Left ventricle myocardium inferior (tissue), 1 donor: Measurements from ENCODE around the gene SNAPC2. TPM values are rescaled to one million over a fixed set of nuclear protein-coding genes. Genes with fewer than 3 reads are reported as not detected.

Experiments
- DNase-seq: peaks from one replicate; pipeline ENCODE4 v3.0.0-alpha.2; 2020
- H3K27ac ChIP-seq: fragments of 200-600 bp; replicated peaks from 2 replicates; pipeline ENCODE4 v1.8.0; 2021
- H3K27me3 ChIP-seq: fragments of 200-600 bp; 2 replicates; pipeline ENCODE4 v1.8.0; 2021; ENCODE audit warnings: low read depth
- H3K36me3 ChIP-seq: fragments of 200-600 bp; 2 replicates; pipeline ENCODE4 v1.8.0; 2021
- H3K4me1 ChIP-seq: fragments of 200-600 bp; 2 replicates; pipeline ENCODE4 v1.8.0; 2021
- H3K4me3 ChIP-seq: fragments of 200-600 bp; 2 replicates; pipeline ENCODE4 v1.8.0; 2021; ENCODE audit warnings: mild to moderate bottlenecking, moderate library complexity
- H3K9me3 ChIP-seq: fragments of 200-600 bp; replicated peaks from 2 replicates; pipeline ENCODE4 v1.8.0; 2021
- intact Hi-C: fragments of 100-400 bp; cut with micrococcal nuclease; formaldehyde crosslinking; loops from one replicate; pipeline ENCODE4 v1.11.0; 2022
- total RNA-seq: library from RNA; stranded (reverse); fragmentation: NEBNext Ultra II Directional; extraction: Animal tissue kit (Norgen Biotek cat#: 25700); gene quantifications from one replicate; pipeline ENCODE4 v1.2.1, GENCODE V29; 2021
- TF ChIP-seq, protein P1 (sequence below): fragments of 200-600 bp; IDR thresholded peaks from 2 replicates; pipeline ENCODE4 v1.8.0; 2021; ENCODE audit warnings: antibody characterized with exemption, mild to moderate bottlenecking, borderline replicate concordance
- donor health status: DM: no; HTN: yes; CAD: no; lungs with severe emphysema.

SNAPC2 gene
- total RNA-seq, 1 donor from 2014 or later, result 9.8 TPM

DNA sequence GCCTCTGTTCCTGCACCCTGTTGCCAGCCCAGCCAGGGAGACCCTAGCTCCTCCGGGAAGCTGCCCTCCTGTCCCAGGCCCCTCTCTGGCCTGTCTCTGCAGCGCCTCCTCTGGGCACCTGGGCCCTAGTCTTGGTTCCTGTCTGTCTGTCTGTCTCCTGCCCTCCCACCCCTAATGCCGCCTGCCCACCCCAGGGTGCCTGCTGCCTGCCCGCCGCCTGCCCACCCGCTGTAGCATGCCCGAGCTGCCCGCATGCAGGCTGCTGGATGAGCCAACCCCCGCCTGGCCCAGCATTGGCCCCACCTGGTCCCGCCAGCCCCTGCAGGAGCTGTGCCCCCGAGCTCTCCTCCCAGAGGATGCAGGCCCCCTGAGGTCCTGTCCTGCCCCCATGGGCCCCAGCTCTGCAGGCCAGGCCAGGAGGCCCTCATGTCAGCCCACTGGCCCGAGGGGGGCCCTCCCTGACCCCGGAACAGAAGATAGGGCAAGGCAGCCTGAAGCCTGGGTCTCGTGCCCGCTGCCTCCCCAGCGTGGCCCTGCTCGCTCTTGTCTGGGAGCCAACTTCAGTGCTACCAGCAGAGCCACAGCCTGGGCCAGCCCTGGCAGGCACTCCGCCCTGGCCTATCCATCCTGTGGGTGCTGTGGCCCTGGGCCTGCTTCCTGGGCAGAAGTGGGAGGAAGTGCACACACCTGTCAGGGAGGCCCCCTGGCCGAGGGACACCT, 11.2 kb upstream of the SNAPC2 start:
- intact Hi-C loops, result no loop called here
- Histone ChIP-seq H3K9me3 (no peaks in the 10 kb centered on the region), H3K27me3 (no peaks in the 10 kb centered on the region), H3K4me1 (peaks cover 46% of the 10 kb centered on the region), H3K4me3 (no peak overlapping the region), H3K36me3 (peaks cover 64% of the 10 kb centered on the region), H3K27ac (peak overlapping the region; percentile 23)
- TF ChIP-seq, protein P1, sequence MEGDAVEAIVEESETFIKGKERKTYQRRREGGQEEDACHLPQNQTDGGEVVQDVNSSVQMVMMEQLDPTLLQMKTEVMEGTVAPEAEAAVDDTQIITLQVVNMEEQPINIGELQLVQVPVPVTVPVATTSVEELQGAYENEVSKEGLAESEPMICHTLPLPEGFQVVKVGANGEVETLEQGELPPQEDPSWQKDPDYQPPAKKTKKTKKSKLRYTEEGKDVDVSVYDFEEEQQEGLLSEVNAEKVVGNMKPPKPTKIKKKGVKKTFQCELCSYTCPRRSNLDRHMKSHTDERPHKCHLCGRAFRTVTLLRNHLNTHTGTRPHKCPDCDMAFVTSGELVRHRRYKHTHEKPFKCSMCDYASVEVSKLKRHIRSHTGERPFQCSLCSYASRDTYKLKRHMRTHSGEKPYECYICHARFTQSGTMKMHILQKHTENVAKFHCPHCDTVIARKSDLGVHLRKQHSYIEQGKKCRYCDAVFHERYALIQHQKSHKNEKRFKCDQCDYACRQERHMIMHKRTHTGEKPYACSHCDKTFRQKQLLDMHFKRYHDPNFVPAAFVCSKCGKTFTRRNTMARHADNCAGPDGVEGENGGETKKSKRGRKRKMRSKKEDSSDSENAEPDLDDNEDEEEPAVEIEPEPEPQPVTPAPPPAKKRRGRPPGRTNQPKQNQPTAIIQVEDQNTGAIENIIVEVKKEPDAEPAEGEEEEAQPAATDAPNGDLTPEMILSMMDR, result no peak
- DNase-seq, result no peak

DNA sequence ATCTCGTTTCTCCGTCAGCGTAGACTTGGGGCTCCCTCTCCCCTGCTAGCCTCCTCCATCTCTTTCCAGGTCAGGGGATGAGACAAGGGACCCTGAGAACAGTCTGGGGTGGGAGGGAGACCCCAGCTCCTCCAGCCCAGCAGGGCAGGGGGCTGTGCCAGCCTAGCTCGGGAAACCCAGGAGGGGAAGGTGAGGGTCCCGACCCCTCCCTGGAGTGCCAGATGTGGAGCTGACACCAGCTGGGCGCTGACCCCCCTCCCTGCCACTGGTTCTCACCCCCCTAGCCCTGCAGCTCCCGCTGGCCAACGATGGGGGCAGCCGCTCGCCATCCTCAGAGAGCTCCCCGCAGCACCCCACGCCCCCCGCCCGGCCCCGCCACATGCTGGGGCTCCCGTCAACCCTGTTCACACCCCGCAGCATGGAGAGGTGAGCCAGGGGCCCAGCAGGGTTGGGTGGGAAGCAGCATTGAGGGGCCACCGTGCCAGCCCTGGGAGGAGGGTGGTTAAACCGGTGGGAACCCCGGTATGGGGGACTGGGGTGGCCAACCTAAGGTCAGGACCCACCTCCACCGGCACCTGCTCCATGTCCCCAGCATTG, 10.6 kb upstream of the SNAPC2 start:
- intact Hi-C loops, result no loop called here
- Histone ChIP-seq H3K9me3 (no peaks in the 10 kb centered on the region), H3K27me3 (peaks cover 5% of the 10 kb centered on the region), H3K4me1 (peaks cover 42% of the 10 kb centered on the region), H3K36me3 (peaks cover 64% of the 10 kb centered on the region), H3K4me3 (no peak overlapping the region), H3K27ac (no peak overlapping the region)
- TF ChIP-seq, protein P1, result no peak
- DNase-seq, result no peak

DNA sequence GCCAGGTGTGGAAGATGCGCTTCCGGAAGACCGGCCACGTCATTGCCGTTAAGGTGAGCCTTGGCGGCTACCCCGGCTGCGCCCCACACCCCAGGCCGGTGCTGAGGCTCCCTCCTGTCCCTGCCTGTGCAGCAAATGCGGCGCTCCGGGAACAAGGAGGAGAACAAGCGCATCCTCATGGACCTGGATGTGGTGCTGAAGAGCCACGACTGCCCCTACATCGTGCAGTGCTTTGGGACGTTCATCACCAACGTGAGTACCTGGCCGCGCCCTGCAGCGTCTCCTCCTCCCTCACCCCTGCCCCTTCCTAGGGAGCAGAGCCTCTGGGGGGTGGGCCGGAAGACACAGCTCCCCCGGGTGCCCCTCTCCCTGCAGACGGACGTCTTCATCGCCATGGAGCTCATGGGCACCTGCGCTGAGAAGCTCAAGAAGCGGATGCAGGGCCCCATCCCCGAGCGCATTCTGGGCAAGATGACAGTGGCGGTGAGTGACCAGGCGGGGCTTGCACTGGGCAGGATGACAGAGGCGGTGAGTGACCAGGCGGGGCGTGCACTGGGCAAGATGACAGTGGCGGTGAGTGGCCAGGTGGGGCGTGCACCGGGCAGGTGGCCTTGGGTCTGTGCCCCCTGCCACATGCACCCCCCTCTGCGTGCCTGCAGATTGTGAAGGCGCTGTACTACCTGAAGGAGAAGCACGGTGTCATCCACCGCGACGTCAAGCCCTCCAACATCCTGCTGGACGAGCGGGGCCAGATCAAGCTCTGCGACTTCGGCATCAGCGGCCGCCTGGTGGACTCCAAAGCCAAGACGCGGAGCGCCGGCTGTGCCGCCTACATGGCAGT, 9.6 kb upstream of the SNAPC2 start:
- no peak for DNase-seq
- Histone ChIP-seq H3K4me1 (peaks cover 34% of the 10 kb centered on the region), H3K4me3 (no peak overlapping the region), H3K27me3 (peaks cover 15% of the 10 kb centered on the region), H3K36me3 (peaks cover 64% of the 10 kb centered on the region), H3K9me3 (no peaks in the 10 kb centered on the region), H3K27ac (no peak overlapping the region)
- TF ChIP-seq, protein P1, result no peak
- intact Hi-C loops, result no loop called here

DNA sequence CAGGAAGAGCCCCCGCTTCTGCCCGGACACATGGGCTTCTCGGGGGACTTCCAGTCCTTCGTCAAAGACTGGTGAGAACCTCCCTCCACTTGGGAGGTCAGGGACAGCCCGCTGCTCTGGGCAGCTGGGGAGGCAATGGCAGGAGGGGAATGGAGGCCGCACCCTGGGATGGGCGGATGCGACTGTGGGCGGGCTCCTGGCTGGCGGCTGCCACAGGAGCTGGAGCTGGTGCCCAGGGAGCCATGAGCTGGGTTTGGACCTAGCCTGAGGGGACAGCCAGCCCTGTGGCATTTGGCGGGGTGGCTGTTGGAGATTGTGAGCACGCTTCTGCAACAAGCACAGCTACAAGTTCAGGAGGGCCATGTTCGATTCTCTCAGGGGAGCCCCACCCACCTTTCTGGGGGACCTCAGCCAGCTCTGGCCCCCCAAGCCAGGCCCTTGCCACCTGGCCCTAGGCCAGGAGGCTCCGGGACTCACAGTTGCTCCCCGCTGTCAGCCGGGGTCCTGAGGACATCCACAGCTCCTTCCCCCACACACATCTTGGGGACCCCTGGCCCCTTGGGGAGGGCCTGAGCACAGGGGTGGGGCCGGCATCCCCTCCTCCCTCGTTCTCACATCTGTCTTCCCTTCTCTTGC, 8.5 kb upstream of the SNAPC2 start:
- H3K36me3 ChIP-seq, result peaks cover 54% of the 10 kb centered on the region
- TF ChIP-seq, protein P1, result no peak
- H3K4me1 ChIP-seq, result peaks cover 34% of the 10 kb centered on the region
- intact Hi-C loops, result no loop called here
- peaks cover 26% of the 10 kb centered on the region for H3K27me3 ChIP-seq
- H3K4me3 ChIP-seq, result no peak overlapping the region
- no peaks in the 10 kb centered on the region for H3K9me3 ChIP-seq
- H3K27ac ChIP-seq, result no peak overlapping the region
- no peak for DNase-seq

DNA sequence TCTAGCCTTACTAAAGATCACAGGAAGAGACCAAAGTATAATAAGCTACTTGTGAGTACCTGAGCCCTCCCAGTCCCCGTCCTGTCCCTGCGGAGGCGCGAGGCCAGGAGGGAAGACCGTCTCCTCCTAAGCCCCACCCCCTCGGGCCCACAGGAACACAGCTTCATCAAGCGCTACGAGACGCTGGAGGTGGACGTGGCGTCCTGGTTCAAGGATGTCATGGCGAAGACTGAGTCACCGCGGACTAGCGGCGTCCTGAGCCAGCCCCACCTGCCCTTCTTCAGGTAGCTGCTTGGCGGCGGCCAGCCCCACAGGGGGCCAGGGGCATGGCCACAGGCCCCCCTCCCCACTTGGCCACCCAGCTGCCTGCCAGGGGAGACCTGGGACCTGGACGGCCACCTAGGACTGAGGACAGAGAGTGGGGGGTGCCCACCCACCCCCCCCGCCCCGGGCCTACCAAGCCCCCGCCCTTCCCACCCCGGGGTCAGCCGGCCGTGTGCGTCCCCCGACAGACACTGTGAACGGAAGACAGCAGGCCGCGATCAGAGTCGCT, 7.9 kb upstream of the SNAPC2 start:
- no peak overlapping the region for H3K4me3 ChIP-seq
- TF ChIP-seq, protein P1, result no peak
- H3K9me3 ChIP-seq, result no peaks in the 10 kb centered on the region
- intact Hi-C loops, result no loop called here
- no peak overlapping the region for H3K27ac ChIP-seq
- peaks cover 32% of the 10 kb centered on the region for H3K27me3 ChIP-seq
- peaks cover 35% of the 10 kb centered on the region for H3K4me1 ChIP-seq
- DNase-seq, result no peak
- peaks cover 52% of the 10 kb centered on the region for H3K36me3 ChIP-seq
